ENCODE data around the gene SORT1.

The SORT1 gene

DNA sequence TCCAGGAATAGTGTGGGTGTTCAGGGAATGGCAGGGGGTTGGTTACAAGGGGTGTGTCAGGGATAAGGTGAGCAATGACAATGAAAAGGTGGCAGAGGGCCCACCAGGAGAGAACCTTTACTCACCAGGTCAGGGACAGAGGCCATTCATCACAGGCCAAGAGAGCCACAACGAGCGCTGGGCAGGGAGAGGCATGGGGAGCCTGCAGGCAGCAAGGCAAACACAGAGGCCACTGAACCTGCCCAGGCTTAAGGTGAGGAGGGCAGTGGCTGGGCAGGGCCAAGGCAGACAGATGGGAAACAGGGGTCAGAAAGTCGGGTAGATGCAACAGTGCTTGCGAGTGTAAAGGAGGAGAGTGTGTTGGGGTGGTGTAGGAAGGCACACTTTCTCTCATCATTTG lies 62.6 kb downstream of the SORT1 start:
- DNase-seq = no peak

DNA sequence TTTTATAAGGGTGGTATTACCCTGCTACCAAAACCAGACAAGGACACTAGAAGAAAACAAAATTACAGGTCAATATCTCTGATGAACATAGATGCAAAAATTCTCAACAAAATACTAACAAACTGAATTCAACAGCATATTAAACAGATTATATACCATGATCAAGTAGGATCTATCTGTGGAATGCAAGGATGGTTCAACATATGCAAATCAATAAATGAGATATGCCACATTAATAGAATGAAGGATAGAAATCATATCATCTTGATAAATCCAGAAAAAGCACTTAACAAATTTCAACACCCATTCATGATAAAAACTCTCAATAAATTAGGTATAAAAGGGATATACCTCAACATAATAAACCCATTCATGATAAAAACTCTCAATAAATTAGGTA lies 66.6 kb downstream of the SORT1 start:
- DNase-seq = no peak

DNA sequence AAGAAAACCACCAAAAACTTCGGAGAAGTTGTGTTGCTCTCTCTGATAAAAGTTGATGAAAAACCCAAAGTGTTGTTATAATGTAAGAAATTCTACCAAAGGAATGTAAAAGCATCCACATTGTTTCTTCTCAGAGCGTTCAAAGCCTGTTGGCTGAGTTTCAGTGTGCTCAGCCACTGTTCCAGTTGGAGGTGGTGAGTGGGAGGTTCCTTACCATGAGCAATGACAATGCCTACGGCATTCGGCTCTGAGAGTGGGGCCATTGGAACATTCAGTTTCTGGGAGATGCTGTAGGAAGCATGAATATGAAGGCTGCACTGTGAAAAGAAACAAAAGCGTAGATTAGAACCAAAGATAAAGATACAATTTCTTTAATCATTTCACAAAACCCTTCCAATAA lies 70.4 kb downstream of the SORT1 start:
- no peak for DNase-seq

DNA sequence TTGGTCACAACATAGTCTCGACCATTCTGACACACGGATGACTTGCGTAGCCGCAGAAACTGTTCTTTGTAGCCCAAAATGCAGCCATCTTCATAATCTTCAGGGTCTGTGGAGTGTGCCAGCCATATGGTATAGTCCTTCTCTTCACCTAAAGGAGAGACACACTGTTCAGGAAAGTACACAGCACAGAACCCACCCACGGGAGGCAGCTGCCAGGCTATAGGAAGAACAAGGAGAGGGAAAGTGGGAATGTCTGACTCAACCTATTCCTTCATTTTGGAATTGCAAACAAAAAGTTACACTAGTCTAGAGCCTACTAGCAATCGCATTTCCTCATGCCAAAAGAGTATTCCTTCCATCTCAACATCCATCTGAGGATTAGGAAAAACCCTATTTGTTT lies 74.7 kb downstream of the SORT1 start:
- no peak for DNase-seq

DNA sequence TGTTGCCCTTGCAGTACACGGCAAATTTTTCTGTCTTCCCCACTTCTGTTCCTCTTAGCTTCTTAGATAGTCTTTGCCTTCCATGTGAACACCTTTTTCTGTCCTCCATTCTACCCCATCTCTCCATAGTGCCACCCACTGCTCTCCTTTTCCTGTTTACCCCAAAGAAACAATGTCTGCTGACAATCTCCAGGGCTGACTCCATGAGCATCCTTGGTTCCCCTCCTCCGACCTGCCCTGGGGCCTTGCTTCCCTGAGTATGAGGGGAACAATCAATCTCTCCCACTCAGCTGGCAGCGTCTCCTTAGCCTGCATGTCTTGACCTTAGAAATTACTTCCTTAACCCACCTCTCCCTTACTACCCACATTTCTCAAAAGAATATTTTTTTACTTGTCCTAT lies 78.6 kb downstream of the SORT1 start:
- no peak for DNase-seq

DNA sequence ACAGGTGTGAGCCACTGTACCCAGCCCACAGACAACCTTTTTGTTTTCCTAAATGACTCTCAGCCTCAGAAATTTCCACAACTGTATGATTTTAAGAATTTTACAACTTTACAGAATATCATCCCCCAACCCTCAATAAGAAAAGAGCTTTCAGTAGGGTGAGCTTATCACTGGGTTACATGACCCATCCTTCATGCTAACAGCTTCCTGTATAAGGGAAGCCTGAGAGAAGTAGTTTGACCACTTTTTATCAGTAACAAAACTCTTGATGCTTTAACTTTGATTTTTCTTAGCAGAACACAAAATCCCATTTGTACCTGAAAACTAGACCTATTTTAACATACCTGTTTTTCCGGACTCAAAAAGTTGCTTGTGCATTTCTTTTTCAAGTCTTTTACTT lies 81.2 kb downstream of the SORT1 start:
- no peak for DNase-seq

DNA sequence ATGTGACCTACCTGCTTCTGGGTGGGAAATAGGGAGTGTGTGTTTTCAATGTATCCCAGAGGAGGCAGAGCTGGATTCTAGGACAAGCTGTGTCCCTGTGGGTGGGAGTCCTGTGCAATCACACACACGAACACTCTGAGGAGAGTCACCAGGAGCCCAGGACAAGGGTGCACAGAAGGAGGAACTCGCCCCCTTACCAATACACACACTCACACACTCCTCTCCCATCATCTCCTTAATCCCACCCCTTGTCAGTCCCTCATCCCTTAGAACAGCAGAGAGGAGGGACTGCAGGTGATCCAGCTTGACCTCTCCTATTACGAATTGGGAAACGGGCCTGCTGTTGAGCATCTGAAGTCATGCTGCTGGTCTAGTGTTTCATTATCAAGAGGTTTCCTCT lies 82.4 kb downstream of the SORT1 start:
- no peak for DNase-seq

DNA sequence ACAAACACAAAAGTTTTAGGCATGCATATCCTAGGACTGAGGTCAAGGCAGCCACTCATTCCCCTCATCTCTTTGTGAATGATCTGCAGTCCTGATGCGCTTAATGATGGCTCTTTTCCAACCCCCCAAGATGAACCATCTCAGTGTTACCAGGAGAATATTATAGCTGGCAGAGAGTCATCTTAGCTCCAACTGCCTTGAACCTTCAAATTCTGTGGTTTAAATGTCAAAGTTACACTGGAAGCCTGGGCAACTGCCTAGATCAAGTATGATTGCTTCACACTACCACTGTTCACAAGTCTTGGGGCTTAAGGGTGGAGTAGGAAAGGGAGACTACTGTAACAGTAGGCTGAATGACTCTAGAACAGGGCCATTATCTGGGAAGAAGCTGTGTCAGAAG lies 82.9 kb downstream of the SORT1 start:
- DNase-seq = peak; percentile 9

DNA sequence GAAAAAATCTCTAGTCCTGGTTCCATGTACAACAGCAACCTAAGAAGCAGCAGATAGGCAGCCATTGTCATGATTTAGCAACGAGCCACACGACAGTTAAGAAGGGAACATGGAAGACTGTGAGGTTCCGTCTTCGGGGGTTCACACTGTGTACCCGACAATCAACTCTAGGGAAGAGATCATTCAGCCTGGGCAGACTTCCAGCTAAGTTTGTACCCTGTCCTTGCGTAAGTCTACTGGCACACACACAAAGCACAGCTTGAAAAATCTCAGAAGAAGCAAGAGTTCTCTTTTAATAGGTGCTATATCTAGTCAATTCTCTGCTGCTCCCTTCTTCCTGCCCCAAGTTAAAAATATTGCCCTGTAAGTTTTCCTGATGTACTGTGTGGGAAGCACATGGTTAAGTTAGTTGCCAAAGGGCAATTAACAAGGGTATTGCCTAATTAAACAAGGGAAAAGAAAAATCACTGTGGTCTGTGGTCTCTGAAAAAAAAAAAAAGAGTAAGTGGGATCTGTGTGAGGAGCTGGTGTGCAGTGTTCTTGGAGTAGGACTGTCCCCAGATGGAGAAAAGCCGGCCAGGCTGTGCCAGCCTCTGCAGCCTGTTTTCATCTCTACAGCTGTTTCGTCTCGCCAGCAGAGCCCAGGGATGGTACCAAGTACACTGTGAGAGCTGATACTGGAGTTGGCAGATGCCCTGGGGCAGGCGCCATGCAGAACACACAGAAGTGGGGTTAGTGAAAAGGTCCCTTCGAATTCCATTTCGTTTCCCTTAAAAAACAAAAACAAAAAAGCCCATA lies 84.5 kb downstream of the SORT1 start:
- no peak for DNase-seq

DNA sequence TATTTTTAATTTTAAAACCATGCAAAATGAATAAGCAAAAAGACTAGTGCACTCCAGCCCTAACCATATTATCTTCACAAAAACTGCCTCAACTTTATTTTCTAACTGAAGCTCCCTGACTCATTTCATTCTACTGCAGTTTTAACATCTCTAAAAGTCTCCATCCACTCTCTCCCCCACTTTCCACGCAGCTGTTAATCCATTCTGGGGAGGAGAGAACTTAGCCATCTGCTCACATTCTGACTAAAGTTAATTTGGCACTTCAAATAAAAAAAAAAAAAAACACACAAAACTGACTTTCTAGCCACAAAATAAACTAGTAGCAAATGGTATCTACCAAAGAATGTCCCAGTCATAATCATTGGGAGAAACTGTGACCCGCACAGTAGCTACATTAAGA lies 85.5 kb downstream of the SORT1 start:
- no peak for DNase-seq

DNA sequence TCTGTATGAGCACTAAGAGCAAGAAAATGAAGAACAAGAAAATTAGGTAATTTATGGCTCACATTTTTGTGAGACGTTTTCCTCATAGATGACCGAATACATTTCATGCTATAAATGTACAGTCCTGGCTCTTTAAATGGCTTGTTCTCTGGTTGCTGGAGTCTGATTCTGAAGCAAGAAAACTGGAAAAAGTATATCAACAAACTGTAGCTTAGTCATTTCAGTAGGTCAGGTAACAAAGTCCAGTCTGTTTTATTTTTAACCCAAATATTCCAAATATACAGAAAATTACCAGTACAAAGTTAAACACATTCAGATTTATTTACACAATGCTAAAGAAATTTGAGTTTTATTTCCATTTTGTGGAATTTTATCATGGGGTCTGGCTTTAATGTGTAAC lies 88.4 kb downstream of the SORT1 start:
- DNase-seq = no peak

DNA sequence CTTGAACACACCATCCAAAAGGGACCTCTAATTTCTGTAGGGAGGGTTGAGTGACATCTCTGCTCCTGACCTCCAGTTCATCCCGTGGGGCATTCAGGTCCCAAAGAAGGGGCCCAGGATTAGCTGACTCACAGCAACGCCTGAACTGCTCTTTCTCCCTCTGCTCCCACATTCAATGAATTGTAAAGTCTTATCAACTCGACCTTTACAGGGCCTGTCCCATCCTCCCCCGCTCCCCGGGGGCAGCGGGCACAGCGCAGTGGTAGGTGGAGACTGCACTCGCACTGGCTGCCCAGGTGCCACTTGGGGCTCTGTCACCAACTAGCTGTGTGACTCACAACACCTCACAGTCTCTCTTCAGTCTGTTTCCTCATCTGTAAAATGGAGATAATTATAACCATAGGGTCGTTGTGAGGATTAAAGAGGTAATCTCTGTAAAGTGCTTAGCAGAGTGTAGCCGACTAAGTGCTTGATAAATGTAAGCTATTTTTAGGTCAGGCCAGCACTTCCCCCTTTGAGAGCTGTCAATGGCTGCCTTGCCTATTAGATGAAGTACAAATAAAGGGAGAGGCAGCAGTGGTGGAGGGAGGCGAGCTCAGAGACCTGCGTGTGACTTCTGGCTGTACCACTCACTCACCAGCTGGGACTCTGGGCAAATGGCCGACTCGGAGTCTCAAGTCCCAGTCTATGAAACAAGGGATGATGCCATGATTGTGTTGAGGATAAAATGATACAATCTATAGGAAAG lies 90.3 kb downstream of the SORT1 start:
- no peak for DNase-seq

DNA sequence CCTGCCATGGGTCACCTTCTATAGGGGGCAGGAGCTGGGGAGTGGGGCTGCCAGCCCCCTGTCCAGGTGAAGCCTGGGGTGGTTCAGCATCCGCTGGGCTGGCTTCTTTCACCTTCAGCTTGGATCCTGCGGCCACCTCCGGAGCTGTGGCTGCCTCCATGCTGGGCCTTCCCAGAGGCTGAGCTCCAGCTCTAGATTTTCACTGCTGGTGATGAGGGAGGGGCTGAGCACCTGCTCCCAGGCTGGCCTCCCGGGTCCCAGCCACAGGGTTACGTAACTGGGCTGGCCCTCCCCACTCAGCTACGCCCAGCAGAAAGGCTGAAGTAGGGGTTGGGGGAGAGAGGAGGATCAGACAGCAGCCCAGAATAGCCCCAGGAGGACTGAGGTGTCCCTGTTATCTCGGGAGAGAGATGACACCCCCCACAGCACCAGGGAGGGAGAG lies 90.9 kb downstream of the SORT1 start, which contains the start of gene MYBPHL:
Gene MYBPHL (minus strand): TSS at position 180 of the 442 bp plus-strand sequence. CDS start 20 bp downstream, at position 160.
- DNase-seq = no peak

DNA sequence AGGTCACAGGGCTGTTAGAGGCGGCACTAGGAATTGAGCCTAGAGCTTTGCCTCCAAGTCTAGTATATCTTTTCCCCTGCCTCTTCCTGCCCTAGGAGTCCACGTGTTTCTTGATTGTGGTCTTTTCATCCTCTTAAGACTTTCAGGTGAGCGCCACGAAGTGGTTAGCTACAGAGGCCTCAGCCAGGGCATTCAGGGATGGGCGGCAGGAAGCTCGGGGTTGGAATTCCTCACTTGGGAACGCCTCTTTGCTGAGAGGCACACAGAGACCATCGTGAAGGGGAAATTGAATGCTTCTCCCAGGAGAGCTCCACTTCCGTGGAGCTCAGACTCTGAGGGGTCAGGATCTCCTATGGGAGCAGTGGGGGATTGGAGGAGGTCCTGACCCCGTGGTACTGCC lies 91.7 kb downstream of the SORT1 start:
- DNase-seq = peak; percentile 38

DNA sequence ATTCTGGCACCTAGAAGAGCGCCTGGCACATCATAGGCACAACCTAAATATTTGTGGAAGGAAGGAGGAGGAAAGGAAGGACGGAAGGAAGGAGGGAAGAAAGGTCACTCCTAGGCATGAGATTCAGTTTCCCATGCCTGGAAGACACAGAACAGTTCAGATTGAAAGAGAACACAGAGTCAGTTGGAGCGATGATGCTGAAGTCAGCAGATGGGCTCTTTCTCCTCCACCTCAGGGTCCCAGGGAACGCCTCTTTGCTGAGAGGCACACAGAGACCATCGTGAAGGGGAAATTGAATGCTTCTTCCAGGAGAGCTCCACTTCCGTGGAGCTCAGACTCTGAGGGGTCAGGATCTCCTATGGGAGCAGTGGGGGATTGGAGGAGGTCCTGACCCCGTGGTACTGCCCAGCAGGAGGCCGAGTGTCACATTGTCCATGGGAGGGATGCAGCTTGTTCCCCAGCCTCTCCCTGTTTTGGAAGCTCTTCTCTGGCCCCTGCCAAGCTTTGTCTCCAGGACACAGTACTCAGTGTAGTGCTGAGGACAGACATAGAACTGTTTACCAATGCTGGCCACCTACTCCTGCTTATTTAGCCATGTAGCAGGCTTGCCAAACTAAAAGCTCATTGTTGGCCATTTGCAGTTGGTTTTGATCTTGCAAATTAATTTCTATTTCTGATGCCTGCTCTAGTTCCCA lies 93.3 kb downstream of the SORT1 start:
- no peak for DNase-seq

DNA sequence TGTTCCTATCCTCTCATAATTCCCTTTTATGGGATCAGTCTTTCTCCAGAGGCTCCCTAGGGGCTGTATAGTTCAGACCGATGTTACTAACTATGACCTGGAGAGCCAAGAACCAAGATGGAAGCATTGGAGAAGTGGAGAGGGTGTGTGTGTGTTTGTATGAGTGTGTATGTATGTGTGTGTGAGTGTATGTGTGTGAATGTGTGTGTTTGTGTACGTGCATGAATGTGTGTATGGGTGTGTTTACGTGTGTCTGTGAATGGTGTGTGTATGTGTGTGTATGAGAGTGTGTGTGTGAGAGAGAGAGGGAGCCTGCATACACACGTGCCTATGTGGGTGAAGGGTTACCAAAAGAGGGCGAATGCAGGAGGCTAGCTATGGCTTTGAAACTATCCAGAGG lies 95.8 kb downstream of the SORT1 start:
- no peak for DNase-seq

DNA sequence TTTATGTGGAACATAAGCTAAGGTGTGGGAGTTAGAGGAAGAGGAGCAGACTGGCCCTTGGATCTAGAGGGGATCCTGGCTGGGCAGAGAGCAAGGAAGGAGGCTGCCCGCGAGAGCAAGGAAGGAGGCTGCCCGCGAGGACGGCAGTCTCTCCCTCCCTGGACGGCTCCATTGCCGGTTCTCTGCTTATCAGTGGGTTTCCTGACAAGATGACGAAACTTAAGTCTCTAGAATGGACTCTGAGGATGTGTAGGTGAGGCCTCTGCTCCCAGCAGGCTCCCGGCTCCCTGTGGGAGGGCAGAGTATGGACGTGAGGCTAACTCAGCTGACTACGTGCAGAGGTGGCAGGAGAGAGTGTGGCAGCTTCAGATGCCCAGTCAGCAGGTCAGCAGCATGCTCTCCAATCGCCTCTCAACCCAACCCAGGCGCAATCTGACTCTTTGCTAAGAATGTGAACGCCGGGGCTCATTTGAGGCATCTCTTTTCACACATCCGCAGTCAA lies 97.0 kb downstream of the SORT1 start:
- DNase-seq = no peak

DNA sequence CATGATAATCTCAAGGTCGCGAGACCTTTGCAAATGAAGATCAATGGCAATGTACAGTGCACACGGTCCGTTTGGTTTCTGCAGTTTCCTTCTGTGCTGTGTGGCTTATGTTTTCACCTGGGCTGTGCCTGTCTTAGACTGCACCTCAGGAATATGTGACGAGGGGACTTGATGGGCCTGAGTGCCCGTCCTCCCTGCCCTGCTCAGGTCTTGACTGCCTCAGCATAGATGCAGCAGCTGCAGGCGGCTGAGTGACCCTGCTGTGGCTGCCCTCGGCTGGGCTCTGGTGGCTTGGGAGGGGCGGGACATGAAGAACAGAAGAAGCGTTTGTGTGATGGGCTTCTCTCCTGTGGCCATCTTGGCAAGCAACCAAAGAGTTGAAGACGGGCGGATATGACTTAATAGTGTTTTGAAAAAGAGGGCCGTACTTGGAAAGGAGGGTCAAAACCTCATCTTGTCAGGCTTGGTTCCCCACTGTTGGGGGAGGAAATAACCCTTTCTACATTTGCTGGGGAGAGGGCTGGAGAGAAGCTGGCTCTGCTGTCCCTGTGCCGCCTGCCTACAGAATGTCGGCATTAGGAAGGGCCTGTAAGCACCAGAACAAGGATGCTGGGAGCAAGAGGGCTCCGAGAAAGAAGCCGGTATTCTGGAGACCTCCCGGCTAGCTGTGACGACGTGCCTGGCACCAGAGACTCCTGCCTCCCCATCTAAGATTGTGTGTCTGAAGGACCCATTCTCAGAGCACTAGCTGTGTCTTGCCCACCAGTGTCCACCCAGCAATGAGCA lies 98.0 kb downstream of the SORT1 start:
- peak; percentile 78 for DNase-seq

DNA sequence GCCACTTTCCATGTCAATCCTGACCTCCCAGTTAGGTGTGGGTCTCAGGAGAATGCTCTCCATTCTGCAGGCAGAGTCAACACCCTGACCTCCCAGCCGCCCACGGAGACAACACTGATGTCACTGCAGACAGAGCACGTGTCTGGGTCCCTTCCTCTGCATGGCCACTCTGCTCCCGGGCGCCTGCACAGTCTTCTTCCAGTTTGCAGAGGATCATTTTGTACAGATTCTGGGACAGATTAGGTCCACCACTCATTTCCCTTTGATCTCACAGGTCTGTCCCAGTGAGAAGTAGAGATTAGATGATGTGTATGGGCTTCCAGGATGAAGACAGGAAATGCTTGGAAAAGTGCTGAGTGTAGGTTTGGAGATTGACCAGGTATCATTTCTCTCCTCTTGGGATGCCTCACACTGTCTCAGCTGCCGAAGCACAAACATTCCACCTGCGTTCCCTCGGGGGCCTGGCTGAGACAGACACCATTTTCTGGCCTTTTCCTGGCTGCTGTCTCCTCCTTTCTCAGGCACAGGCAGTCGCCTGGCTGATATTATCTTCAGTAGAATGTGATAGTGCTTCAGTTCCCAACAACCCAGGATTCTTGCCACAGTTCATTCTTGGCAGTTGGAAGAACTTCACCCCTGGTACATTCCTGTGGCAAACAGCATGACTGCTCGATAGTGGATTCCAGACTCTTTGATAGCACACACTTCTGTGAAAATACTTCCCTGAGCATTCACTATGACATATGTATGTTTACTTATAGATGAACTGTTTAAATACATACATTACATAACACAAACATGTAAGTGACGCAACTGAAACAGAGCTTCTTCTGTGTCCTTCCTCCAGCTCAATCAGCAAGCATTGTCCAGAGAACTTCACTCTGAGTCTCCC lies 98.8 kb downstream of the SORT1 start:
- peak; percentile 95 for DNase-seq

DNA sequence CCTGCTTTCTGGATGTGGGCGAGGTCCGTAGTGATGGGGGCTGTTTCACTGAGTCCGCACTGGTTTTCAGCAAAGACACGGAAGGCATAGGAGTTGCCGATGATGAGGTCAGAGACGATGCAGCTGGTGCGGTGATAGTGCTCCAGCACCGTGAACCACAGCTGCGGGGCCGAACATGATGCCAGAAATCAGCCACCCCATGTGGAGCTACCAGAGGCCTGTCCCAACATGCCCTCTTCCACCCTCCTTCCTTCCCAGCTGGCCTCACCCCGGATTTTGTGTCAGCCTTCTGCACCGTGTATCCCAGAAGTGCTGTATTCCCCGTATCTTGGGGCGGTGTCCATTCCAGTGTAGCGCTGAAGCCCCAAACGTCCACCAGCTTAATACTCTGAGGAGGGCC lies 100.9 kb downstream of the SORT1 start:
- no peak for DNase-seq

DNA sequence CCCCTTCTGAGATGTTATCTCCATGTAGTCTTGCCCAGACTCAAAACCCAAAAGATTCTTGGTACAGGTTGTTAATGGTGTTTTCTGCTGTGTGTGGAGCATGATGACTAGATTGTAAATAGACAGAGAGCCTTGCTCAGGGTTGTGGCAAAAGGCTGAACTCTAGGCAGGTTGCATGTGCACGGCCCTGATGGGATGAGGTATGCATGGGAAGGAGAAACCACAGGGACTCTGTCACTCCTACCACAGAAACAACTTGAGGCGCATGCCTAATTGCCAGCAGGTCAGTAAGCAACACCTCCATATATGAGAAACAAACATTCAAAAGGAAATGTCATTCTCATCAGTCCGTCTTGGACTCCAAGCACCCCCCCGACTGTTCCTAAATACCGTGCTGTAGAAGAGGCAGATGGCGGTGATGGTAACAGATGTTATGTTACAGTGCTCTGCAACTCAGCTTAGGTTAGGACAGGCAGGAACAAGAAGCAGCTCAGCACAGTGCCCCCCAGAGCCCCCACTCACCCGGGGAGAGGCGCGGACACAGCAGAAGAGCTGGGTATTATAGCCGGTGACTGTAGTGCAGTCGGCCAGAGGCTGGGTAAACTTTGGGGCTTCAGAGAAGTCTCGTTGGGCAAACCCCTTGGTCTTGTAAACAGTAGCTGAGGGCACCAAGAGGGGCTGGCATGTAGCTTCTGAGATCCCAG lies 101.9 kb downstream of the SORT1 start:
- no peak for DNase-seq

Data from fibroblast of skin of back (primary cell).